GM12878 (cell line): ENCODE measurements around the gene DENND1B. TPM values are rescaled to one million over a fixed set of nuclear protein-coding genes. Genes with fewer than 3 reads are reported as not detected.

ENCODE experiments used
- ATAC-seq: fragments of 200-7000 bp; cut with Tn5 transposase; 3 replicates; pipeline ENCODE4 v1.9.1; 2020; ENCODE audit warnings: mild to moderate bottlenecking, moderate library complexity
- BruUV-seq: library from RNA; stranded (reverse); fragments of 400-500 nt; replicated peaks from 2 replicates; lab custom pipeline; 2021; lab: Mats Ljungman, UMichigan
- CTCF ChIA-PET: fragments of 300-600 bp; sonication (Branson Sonifier 250); formaldehyde crosslinking; extraction: SDS; loops from one replicate; lab custom pipeline; 2021; ENCODE audit warnings: inconsistent platforms; lab: Yijun Ruan, JAX
- POLR2A ChIA-PET: fragments of 350-600 bp; formaldehyde crosslinking; extraction: SDS; loops from one replicate; lab custom pipeline; 2021; ENCODE audit warnings: inconsistent platforms; lab: Charles Lee
- RAD21 ChIA-PET: fragments of 300-600 bp; sonication (Branson Sonifier 250); formaldehyde crosslinking; loops from one replicate; lab custom pipeline; 2023; ENCODE audit warnings: antibody characterized with exemption; ENCODE audit not compliant: unreplicated experiment; lab: Charles Lee
- SMC1A ChIA-PET: fragments of 300-600 bp; sonication (Branson Sonifier 250); formaldehyde crosslinking; loops from one replicate; lab custom pipeline; 2023; ENCODE audit not compliant: unreplicated experiment, uncharacterized antibody; lab: Charles Lee
- DNase-seq: peaks from one replicate; pipeline ENCODE4 v3.0.0-alpha.2; 2011; ENCODE audit warnings: low read depth, low spot score
- FAIRE-seq: peaks from 3 replicates; lab custom pipeline; 2011; peaks lifted over from hg19 to GRCh38; lab: Jason Lieb, UNC
- H2AFZ ChIP-seq: 2 replicates; pipeline ENCODE4 v1.6.0; 2011; ENCODE audit warnings: low read depth, low read length, control low read depth; ENCODE audit not compliant: control insufficient read depth
- H3K27ac ChIP-seq: 2 replicates; pipeline ENCODE4 v1.5.1; 2011; ENCODE audit warnings: control low read depth; ENCODE audit not compliant: control insufficient read depth, insufficient read depth
- H3K27me3 ChIP-seq, 2 experiments: replicated peaks in 1 of 2; 2 replicates each; pipeline versions ENCODE4 v1.6.0 to v1.6.1; 2011; ENCODE audit warnings: low read length in 1 of 2; ENCODE audit not compliant: control insufficient read depth in 2 of 2, insufficient read depth in 2 of 2
- H3K36me3 ChIP-seq, 2 experiments: 2 replicates each; pipeline ENCODE4 v1.5.1; 2011; ENCODE audit warnings: low read length in 1 of 2; ENCODE audit not compliant: control insufficient read depth in 2 of 2, insufficient read depth in 2 of 2
- H3K4me1 ChIP-seq: 2 replicates; pipeline ENCODE4 v1.6.1; 2011; ENCODE audit warnings: mild to moderate bottlenecking, low read length, moderate library complexity, mixed read lengths; ENCODE audit not compliant: control insufficient read depth, insufficient read depth
- H3K4me2 ChIP-seq: 2 replicates; pipeline ENCODE4 v1.6.0; 2011; ENCODE audit warnings: control low read depth; ENCODE audit not compliant: control insufficient read depth, insufficient read depth
- H3K4me3 ChIP-seq: fragments of 200-600 bp; sonication (generic); 2 replicates; pipeline ENCODE4 v1.5.1; 2016
- H3K79me2 ChIP-seq: 2 replicates; pipeline ENCODE4 v1.6.0; 2011; ENCODE audit warnings: low read length; ENCODE audit not compliant: control insufficient read depth, insufficient read depth
- H3K9ac ChIP-seq: 2 replicates; pipeline ENCODE4 v1.8.0; 2011; ENCODE audit warnings: low read length, control low read depth, mixed read lengths; ENCODE audit not compliant: control insufficient read depth, insufficient read depth
- H3K9me3 ChIP-seq: replicated peaks from 3 replicates; pipeline ENCODE4 v1.5.1; 2011; ENCODE audit warnings: mild to moderate bottlenecking, low read length; ENCODE audit not compliant: control insufficient read depth, insufficient read depth
- H4K20me1 ChIP-seq: 2 replicates; pipeline ENCODE4 v1.6.0; 2011; ENCODE audit not compliant: control insufficient read depth, insufficient read depth
- ATF2 ChIP-seq: IDR thresholded peaks from 2 replicates; pipeline ENCODE4 v1.6.1; 2012; ENCODE audit warnings: low read length, inconsistent platforms
- BCLAF1 ChIP-seq: fragments of 450-650 bp; IDR thresholded peaks from 2 replicates; pipeline ENCODE4 v1.6.1; 2017; ENCODE audit warnings: antibody characterized with exemption, mild to moderate bottlenecking, moderate library complexity
- CBFB ChIP-seq: IDR thresholded peaks from 2 replicates; pipeline ENCODE4 v1.6.1; 2016; ENCODE audit warnings: antibody characterized with exemption, low read depth
- CHD1 ChIP-seq: IDR thresholded peaks from 2 replicates; pipeline ENCODE4 v1.6.1; 2012; ENCODE audit warnings: low read depth, low read length, improper control_type of control experiment
- HSF1 ChIP-seq: fragments of 150-350 bp; IDR thresholded peaks from 2 replicates; pipeline ENCODE4 v1.6.1; 2014; ENCODE audit warnings: mild to moderate bottlenecking, low read depth, low read length
- KLF5 ChIP-seq: fragments of 450-650 bp; IDR thresholded peaks from 2 replicates; pipeline ENCODE4 v1.6.1; 2014; ENCODE audit warnings: mild to moderate bottlenecking; ENCODE audit not compliant: partially characterized antibody
- NFXL1 ChIP-seq: fragments of 450-650 bp; IDR thresholded peaks from 2 replicates; pipeline ENCODE4 v1.6.1; 2017; ENCODE audit warnings: antibody characterized with exemption, mild to moderate bottlenecking, borderline replicate concordance
- NFYB ChIP-seq: IDR thresholded peaks from 2 replicates; pipeline ENCODE4 v1.6.1; 2011; ENCODE audit warnings: low read depth, mild to moderate bottlenecking, low read length, improper control_type of control experiment, moderate library complexity; ENCODE audit not compliant: insufficient read depth
- RAD51 ChIP-seq: fragments of 450-650 bp; IDR thresholded peaks from 2 replicates; pipeline ENCODE4 v1.6.1; 2016; ENCODE audit warnings: moderate library complexity, mild to moderate bottlenecking, inconsistent platforms
- RCOR1 ChIP-seq: conservative IDR thresholded peaks from 2 replicates; pipeline ENCODE4 v1.6.1; 2012; ENCODE audit warnings: low read depth, low read length, improper control_type of control experiment
- SIX5 ChIP-seq: IDR thresholded peaks from 2 replicates; pipeline ENCODE4 v1.6.1; 2011; ENCODE audit warnings: mild to moderate bottlenecking, low read depth, low read length, moderate library complexity; ENCODE audit not compliant: severe bottlenecking
- SMC3 ChIP-seq: IDR thresholded peaks from 2 replicates; pipeline ENCODE4 v1.6.1; 2011; ENCODE audit warnings: low read length, improper control_type of control experiment, borderline replicate concordance
- ZNF217 ChIP-seq: fragments of 450-650 bp; IDR thresholded peaks from 2 replicates; pipeline ENCODE4 v1.6.1; 2017; ENCODE audit warnings: antibody characterized with exemption, mild to moderate bottlenecking
- ZNF274 ChIP-seq: IDR thresholded peaks from one replicate; pipeline ENCODE4 v1.8.0; 2011; ENCODE audit not compliant: insufficient read length, insufficient read depth
- ZNF384 ChIP-seq: IDR thresholded peaks from 2 replicates; pipeline ENCODE4 v1.6.1; 2012; ENCODE audit warnings: low read depth, mild to moderate bottlenecking, low read length, improper control_type of control experiment, borderline replicate concordance
- WGBS: methylation state at CpG from one replicate; pipeline ENCODE4 v1.1.6; 2016; ENCODE audit warnings: low lambda C conversion rate; ENCODE audit not compliant: insufficient replicate concordance, insufficient coverage; ENCODE audit errors: missing lambda C conversion rate; 5-methylcytosine and 5-hydroxymethylcytosine counted together
- in situ Hi-C: fragments of 300-500 bp; cut with MboI; formaldehyde crosslinking; loops from 9 replicates; pipeline ENCODE4 v1.14.3; 2018; ENCODE audit warnings: mixed read lengths
- intact Hi-C: fragments of 100-400 bp; cut with micrococcal nuclease; formaldehyde crosslinking; loops from one replicate; pipeline ENCODE4 v1.14.2; 2022; ENCODE audit not compliant: unreplicated experiment
- polyA plus RNA-seq, 11 experiments: library from polyadenylated mRNA; depleted of rRNA in 4 of 11; unstranded in 6 of 11; stranded (reverse) in 5 of 11; fragments of >200 nt; fragmentation: Nextera tagmentation in 4 of 11; fragmentation: Illumina TruSeq in 1 of 11; extraction: Ambion mirVana in 4 of 11; extraction: Trizol in 1 of 11; gene quantifications; 1 replicate in 1 of 11; 2 replicates in 10 of 11; pipeline versions ENCODE4 v1.2.1 to v1.2.3, GENCODE V29; 2011 to 2016; ENCODE audit warnings: inconsistent platforms in 2 of 11, missing spikeins in 2 of 11, low read depth in 1 of 11
- total RNA-seq, 4 experiments: library from RNA; depleted of rRNA in 3 of 4; stranded (reverse); fragments of >200 nt in 3 of 4; fragmentation: Illumina TruSeq in 1 of 4; extraction: Trizol in 1 of 4; gene quantifications; 2 replicates each; pipeline versions ENCODE4 v1.2.1 to v1.2.3, GENCODE V29; 2013 to 2021

Gene DENND1B
- total and polyA plus RNA-seq, 10 of the 15 experiments (the other 5 are each of a cell fraction or from before 2014, with no cell fraction given), result 1.7 to 10.7 (median 8.0) TPM

GRCh38 chr1:197472141-197472540 is 303.1 kb downstream of the DENND1B start (continued):
- TF ChIP-seq RAD51 (no peak), SIX5 (no peak), BCLAF1 (no peak), ZNF217 (no peak), SMC3 (no peak)
- TF ChIP-seq, all 136 proteins: peak for 0

- ChIA-PET POLR2A (no interaction called here), CTCF (no interaction called here), RAD21 (no interaction called here), SMC1A (no interaction called here)
- no peak for FAIRE-seq
- no peaks in the 10 kb centered on the region for H3K4me1 ChIP-seq
- H3K4me2 ChIP-seq, result no peak overlapping the region
- H3K27ac ChIP-seq, result no peak overlapping the region
- no peak for ATAC-seq
- H3K79me2 ChIP-seq, result no peaks in the 10 kb centered on the region
- H3K27me3 ChIP-seq, result no peaks in the 10 kb centered on the region
- intact Hi-C loops (no loop called here), in situ Hi-C loops (no loop called here)
- no peaks in the 10 kb centered on the region for H3K9me3 ChIP-seq
- no peak overlapping the region for H3K9ac ChIP-seq
- BruUV-seq, result no TSS peak
- WGBS, result 38% methylated on average over 9 of the region's 9 CpGs
- no peak for DNase-seq
- no peak overlapping the region for H2AFZ ChIP-seq
- TF ChIP-seq NFXL1 (no peak), HSF1 (no peak), ZNF274 (no peak), ATF2 (no peak), RCOR1 (no peak), CHD1 (no peak), ZNF384 (no peak), KLF5 (no peak), NFYB (no peak), CBFB (no peak)
- H4K20me1 ChIP-seq, result no peaks in the 10 kb centered on the region
- H3K36me3 ChIP-seq, result no peaks in the 10 kb centered on the region
- H3K4me3 ChIP-seq, result no peak overlapping the region
Observed at GRCh38 chr1:197471248-197471985, 303.9 kb downstream of the DENND1B start.
